ENCODE results near the gene SMOC2.

Gene SMOC2

GRCh38 chr6:168638468-168639271 lies 197.7 kb downstream of the SMOC2 start:
- DNase-seq (ENCODE audit: low read depth): no peak
- TF ChIP-seq, protein P1, sequence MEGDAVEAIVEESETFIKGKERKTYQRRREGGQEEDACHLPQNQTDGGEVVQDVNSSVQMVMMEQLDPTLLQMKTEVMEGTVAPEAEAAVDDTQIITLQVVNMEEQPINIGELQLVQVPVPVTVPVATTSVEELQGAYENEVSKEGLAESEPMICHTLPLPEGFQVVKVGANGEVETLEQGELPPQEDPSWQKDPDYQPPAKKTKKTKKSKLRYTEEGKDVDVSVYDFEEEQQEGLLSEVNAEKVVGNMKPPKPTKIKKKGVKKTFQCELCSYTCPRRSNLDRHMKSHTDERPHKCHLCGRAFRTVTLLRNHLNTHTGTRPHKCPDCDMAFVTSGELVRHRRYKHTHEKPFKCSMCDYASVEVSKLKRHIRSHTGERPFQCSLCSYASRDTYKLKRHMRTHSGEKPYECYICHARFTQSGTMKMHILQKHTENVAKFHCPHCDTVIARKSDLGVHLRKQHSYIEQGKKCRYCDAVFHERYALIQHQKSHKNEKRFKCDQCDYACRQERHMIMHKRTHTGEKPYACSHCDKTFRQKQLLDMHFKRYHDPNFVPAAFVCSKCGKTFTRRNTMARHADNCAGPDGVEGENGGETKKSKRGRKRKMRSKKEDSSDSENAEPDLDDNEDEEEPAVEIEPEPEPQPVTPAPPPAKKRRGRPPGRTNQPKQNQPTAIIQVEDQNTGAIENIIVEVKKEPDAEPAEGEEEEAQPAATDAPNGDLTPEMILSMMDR (IDR thresholded peaks at IDR 0.05; ENCODE audit: insufficient read depth, low read depth, low read length, missing control alignments): no peak
- no peak overlapping the region for H3K4me3 ChIP-seq (ENCODE audit: low read depth, low read length)

DNA sequence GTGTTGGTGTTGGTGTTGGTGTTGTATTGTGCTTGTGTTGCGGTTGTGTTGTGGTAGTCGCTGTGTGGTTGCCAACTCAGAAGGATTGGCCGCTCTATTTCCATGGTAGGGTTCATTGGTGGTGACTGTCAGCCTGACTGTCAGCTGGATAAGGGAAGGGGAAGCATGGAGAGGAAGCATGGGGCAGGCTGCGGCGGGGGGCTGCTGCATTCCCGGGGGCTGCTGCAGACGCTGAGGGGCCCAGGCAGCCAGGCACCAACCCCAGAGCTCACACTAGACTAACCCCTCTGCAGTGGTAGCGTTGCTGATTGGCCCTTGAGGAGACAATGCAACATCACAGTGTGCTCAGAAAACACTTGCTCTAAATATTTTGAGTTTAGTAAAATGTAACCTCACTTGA lies 199.2 kb downstream of the SMOC2 start:
- TF ChIP-seq, protein P1 (IDR thresholded peaks at IDR 0.05; ENCODE audit: insufficient read depth, low read depth, low read length, missing control alignments): no peak
- no peak for DNase-seq (ENCODE audit: low read depth)
- H3K4me3 ChIP-seq (ENCODE audit: low read depth, low read length): no peak overlapping the region

DNA sequence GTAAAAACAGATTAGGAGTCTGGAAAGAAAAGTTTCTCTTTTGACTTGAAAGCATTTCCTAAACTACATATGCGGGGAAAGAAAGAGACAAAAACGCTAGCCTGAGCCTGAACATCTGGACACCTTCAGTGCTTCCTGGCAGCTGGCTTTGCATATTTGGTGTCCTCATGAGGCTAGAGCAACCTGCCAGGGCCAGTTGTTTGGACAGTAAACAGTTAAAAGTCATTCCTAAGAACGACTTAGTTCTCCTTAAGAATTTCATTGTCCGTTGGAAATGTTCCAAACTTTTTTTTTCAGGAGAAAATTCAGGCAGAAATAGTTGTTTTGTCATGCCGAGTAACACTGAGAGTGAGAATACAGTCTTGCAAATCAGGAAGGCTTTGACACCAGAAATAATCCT lies 199.8 kb downstream of the SMOC2 start:
- DNase-seq (ENCODE audit: low read depth): no peak
- TF ChIP-seq, protein P1 (IDR thresholded peaks at IDR 0.05; ENCODE audit: insufficient read depth, low read depth, low read length, missing control alignments): no peak
- no peak overlapping the region for H3K4me3 ChIP-seq (ENCODE audit: low read depth, low read length)

GRCh38 chr6:168641446-168641845 lies 200.5 kb downstream of the SMOC2 start:
- TF ChIP-seq, protein P1 (IDR thresholded peaks at IDR 0.05; ENCODE audit: insufficient read depth, low read depth, low read length, missing control alignments): no peak
- H3K4me3 ChIP-seq (ENCODE audit: low read depth, low read length): no peak overlapping the region
- no peak for DNase-seq (ENCODE audit: low read depth)

DNA sequence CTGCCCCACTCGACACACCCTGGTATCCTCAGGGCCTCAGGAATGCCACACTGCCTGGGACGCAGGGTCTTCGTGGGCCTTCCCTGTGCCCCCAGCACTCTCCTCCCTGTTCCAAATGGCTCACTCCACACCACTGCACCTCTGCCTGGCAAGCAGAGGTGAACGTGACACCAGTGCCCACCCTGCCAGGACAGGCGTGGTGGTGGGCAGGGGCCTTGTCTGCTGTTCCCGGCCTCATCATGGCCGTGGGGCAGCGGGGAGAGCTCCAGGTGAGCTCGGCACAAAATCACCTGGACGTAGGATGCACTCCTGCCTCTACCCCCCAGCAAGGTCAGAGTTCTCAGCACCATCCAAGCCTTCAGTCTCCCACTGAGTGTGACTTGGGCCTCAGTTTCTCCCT lies 202.4 kb downstream of the SMOC2 start:
- TF ChIP-seq, protein P1 (IDR thresholded peaks at IDR 0.05; ENCODE audit: insufficient read depth, low read depth, low read length, missing control alignments): no peak
- no peak overlapping the region for H3K4me3 ChIP-seq (ENCODE audit: low read depth, low read length)
- no peak for DNase-seq (ENCODE audit: low read depth)

DNA sequence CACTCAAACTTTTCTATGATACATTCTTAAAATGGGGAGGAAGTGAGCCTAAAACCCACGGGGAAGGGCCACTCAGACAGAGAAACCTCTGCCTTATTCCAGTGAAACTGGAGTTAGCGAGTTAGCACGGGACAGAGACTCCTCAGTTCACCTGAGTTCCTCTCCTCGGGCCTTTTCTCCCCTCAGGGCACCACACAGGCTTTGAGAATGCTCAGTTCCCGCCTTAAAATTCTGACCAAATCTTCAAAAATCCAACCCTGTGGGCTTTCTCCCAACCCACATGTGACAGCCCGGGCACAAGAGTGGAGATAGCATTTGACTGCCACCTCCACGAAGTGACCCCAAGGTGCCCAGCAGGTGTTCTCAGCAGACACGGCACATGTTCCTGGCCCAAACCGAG lies 204.3 kb downstream of the SMOC2 start:
- TF ChIP-seq, protein P1 (IDR thresholded peaks at IDR 0.05; ENCODE audit: insufficient read depth, low read depth, low read length, missing control alignments): no peak
- DNase-seq (ENCODE audit: low read depth): no peak

GRCh38 chr6:168647271-168647670 lies 206.3 kb downstream of the SMOC2 start:
- TF ChIP-seq, protein P1 (IDR thresholded peaks at IDR 0.05; ENCODE audit: insufficient read depth, low read depth, low read length, missing control alignments): no peak
- DNase-seq (ENCODE audit: low read depth): no peak
- no peak overlapping the region for H3K4me3 ChIP-seq (ENCODE audit: low read depth, low read length)

More for the DNA sequence above, 204.3 kb downstream of the SMOC2 start:
- H3K4me3 ChIP-seq (ENCODE audit: low read depth, low read length): no peak overlapping the region

Measured in GM12865 (cell line).